GM21737 (cell line): Measurements from ENCODE around the gene SAP30.

ENCODE experiments used
- ATAC-seq: cut with Tn5 transposase; IDR thresholded peaks from one replicate; pipeline ENCODE4 v1.9.1; 2021; ENCODE audit warnings: mild to moderate bottlenecking, moderate library complexity; ENCODE audit not compliant: unreplicated experiment

SAP30 gene

GRCh38 chr4:173370477-173371291, at the start of gene SAP30:
Gene SAP30 (plus strand): TSS chr4:173370954. CDS start chr4:173371183, 229 bp downstream.
- peak; percentile 65 for ATAC-seq

- no peak for ATAC-seq
Observed at GRCh38 chr4:173325007-173325736, 45.6 kb upstream of the SAP30 start.

GRCh38 chr4:173328236-173328901, 42.4 kb upstream of the SAP30 start:
- ATAC-seq, result no peak

- ATAC-seq, result no peak
Observed at GRCh38 chr4:173330590-173330989, 40.2 kb upstream of the SAP30 start.

- ATAC-seq, result no peak
Observed at GRCh38 chr4:173332021-173332487, 38.7 kb upstream of the SAP30 start.

GRCh38 chr4:173332963-173333657, 37.6 kb upstream of the SAP30 start:
- no peak for ATAC-seq

- peak; percentile 6 for ATAC-seq
Observed at GRCh38 chr4:173333658-173334084, 37.1 kb upstream of the SAP30 start.

GRCh38 chr4:173334085-173334890, 36.5 kb upstream of the SAP30 start, which contains the start of gene HMGB2:
Gene HMGB2 (minus strand): TSS chr4:173334358. CDS start chr4:173333649, 709 bp downstream.
- peak; percentile 92 for ATAC-seq

GRCh38 chr4:173334891-173335752, 35.6 kb upstream of the SAP30 start:
- ATAC-seq, result peak; percentile 33

GRCh38 chr4:173337463-173337862, 33.3 kb upstream of the SAP30 start:
- ATAC-seq, result no peak

GRCh38 chr4:173343832-173344397, 26.8 kb upstream of the SAP30 start:
- ATAC-seq, result no peak

GRCh38 chr4:173345648-173346047, 25.1 kb upstream of the SAP30 start:
- no peak for ATAC-seq

GRCh38 chr4:173346074-173346473, 24.7 kb upstream of the SAP30 start:
- ATAC-seq, result no peak

- no peak for ATAC-seq
Observed at GRCh38 chr4:173347467-173347866, 23.3 kb upstream of the SAP30 start.

- no peak for ATAC-seq
Observed at GRCh38 chr4:173357939-173358338, 12.8 kb upstream of the SAP30 start.

GRCh38 chr4:173360587-173361221, 10.1 kb upstream of the SAP30 start:
- ATAC-seq, result no peak

GRCh38 chr4:173362666-173363065, 8.1 kb upstream of the SAP30 start:
- ATAC-seq, result no peak

GRCh38 chr4:173365359-173365996, 5.3 kb upstream of the SAP30 start:
- no peak for ATAC-seq
